HCT116 (cell line): ENCODE measurements around the gene ATP2A3. TPM values are rescaled to one million over a fixed set of nuclear protein-coding genes. Genes with fewer than 3 reads are reported as not detected.

ENCODE experiments used
- ATAC-seq: fragments of 200-7000 bp; cut with Tn5 transposase; 2 replicates; pipeline ENCODE4 v1.9.1; 2020; ENCODE audit warnings: mild to moderate bottlenecking, moderate library complexity
- BruUV-seq: library from RNA; stranded (reverse); fragments of 400-500 nt; replicated peaks from 2 replicates; lab custom pipeline; 2021; lab: Mats Ljungman, UMichigan
- CTCF ChIA-PET: fragments of 300-600 bp; sonication (Branson Sonifier 250); formaldehyde crosslinking; loops from one replicate; lab custom pipeline; 2021; ENCODE audit warnings: antibody characterized with exemption; lab: Charles Lee
- POLR2A ChIA-PET: fragments of 300-600, 350-600 bp; sonication (Branson Sonifier 250); formaldehyde crosslinking; loops from one replicate; lab custom pipeline; 2021; ENCODE audit warnings: antibody characterized with exemption; lab: Charles Lee
- RAD21 ChIA-PET, 2 experiments: fragments of 300-600 bp; sonication (Branson Sonifier 250); formaldehyde crosslinking; loops; one replicate each; lab custom pipeline; 2023; ENCODE audit warnings: low total read pairs in 2 of 2; ENCODE audit not compliant: uncharacterized antibody in 2 of 2, unreplicated experiment in 2 of 2, low non-redundant PET in 1 of 2; lab: Charles Lee
- DNase-seq: peaks from one replicate; pipeline ENCODE4 v3.0.0-alpha.2; 2010; ENCODE audit warnings: low read depth, low spot score
- H2AFZ ChIP-seq: fragments of 200-600 bp; shearing (Covaris generic), sonication (generic); 2 replicates; pipeline ENCODE4 v1.6.1; 2017; ENCODE audit warnings: low read depth, mixed run types, mixed read lengths, antibody characterized with exemption, low read length; ENCODE audit not compliant: poor library complexity, severe bottlenecking
- H3K27ac ChIP-seq: 2 replicates; pipeline ENCODE4 v1.5.1; 2012; ENCODE audit warnings: low read depth, low read length
- H3K27me3 ChIP-seq: fragments of 200-600 bp; sonication (generic); 2 replicates; pipeline ENCODE4 v1.6.1; 2016; ENCODE audit warnings: mixed run types, low read length, mixed read lengths; ENCODE audit not compliant: insufficient read depth
- H3K36me3 ChIP-seq, 2 experiments: fragments of 200-500 bp in 1 of 2; fragments of 200-600 bp in 1 of 2; sonication (Bioruptor generic) in 1 of 2; sonication (generic) in 1 of 2; 2 replicates each; pipeline versions ENCODE4 v1.5.1 to v1.6.1; 2014 to 2016; ENCODE audit warnings: low read length in 2 of 2, inconsistent platforms in 1 of 2, mixed read lengths in 1 of 2, mixed run types in 1 of 2; ENCODE audit not compliant: insufficient read depth in 2 of 2, control insufficient read depth in 1 of 2
- H3K4me1 ChIP-seq, 2 experiments: fragments of 200-600 bp in 1 of 2; sonication (generic) in 1 of 2; 2 replicates each; pipeline versions ENCODE4 v1.5.1 to v1.6.1; 2012 to 2017; ENCODE audit warnings: low read length in 2 of 2, inconsistent platforms in 1 of 2, mild to moderate bottlenecking in 1 of 2, mixed read lengths in 1 of 2, mixed run types in 1 of 2, moderate library complexity in 1 of 2; ENCODE audit not compliant: insufficient read depth in 2 of 2, control insufficient read depth in 1 of 2
- H3K4me2 ChIP-seq: fragments of 200-600 bp; sonication (generic); 2 replicates; pipeline ENCODE4 v1.6.1; 2017; ENCODE audit warnings: mixed run types, low read length, mixed read lengths
- H3K4me3 ChIP-seq, 2 experiments: fragments of 200-600 bp in 1 of 2; sonication (generic) in 1 of 2; replicated peaks in 1 of 2; 2 replicates each; pipeline ENCODE4 v1.5.1; 2011 to 2016; ENCODE audit warnings: low read length in 2 of 2, control low read depth in 1 of 2, low read depth in 1 of 2, mild to moderate bottlenecking in 1 of 2, mixed read lengths in 1 of 2, mixed run types in 1 of 2
- H3K79me2 ChIP-seq: fragments of 200-600 bp; sonication (generic); 2 replicates; pipeline ENCODE4 v1.6.1; 2017; ENCODE audit warnings: mild to moderate bottlenecking, mixed run types, low read length, moderate library complexity, mixed read lengths; ENCODE audit not compliant: insufficient read depth
- H3K9ac ChIP-seq: fragments of 200-600 bp; sonication (generic); 2 replicates; pipeline ENCODE4 v1.6.1; 2016; ENCODE audit warnings: low read length, mixed read lengths
- H3K9me2 ChIP-seq: fragments of 200-600 bp; sonication (generic), shearing (Covaris generic); 2 replicates; pipeline ENCODE4 v1.6.1; 2017; ENCODE audit warnings: mixed run types, mild to moderate bottlenecking, moderate library complexity; ENCODE audit not compliant: insufficient read depth
- H3K9me3 ChIP-seq, 2 experiments: fragments of 200-500 bp in 1 of 2; fragments of 200-600 bp in 1 of 2; sonication (Bioruptor generic) in 1 of 2; sonication (generic) in 1 of 2; 2 replicates each; pipeline ENCODE4 v1.6.1; 2014 to 2017; ENCODE audit warnings: low read length in 2 of 2, mixed read lengths in 2 of 2, inconsistent platforms in 1 of 2, low read depth in 1 of 2, mild to moderate bottlenecking in 1 of 2, mixed run types in 1 of 2, moderate library complexity in 1 of 2; ENCODE audit not compliant: control insufficient read depth in 1 of 2, insufficient read depth in 1 of 2
- H4K20me1 ChIP-seq: fragments of 200-600 bp; sonication (generic), shearing (Covaris generic); 2 replicates; pipeline ENCODE4 v1.6.1; 2017; ENCODE audit warnings: mixed run types, mild to moderate bottlenecking, moderate library complexity; ENCODE audit not compliant: insufficient read depth
- ATF3 ChIP-seq: IDR thresholded peaks from 2 replicates; pipeline ENCODE4 v1.6.1; 2012
- CTCF ChIP-seq, 3 experiments: fragments of 200-600 bp in 1 of 3; sonication (generic) in 1 of 3; IDR thresholded peaks in 2 of 3; conservative IDR thresholded peaks in 1 of 3; 2 replicates each; pipeline ENCODE4 v1.5.1; 2012 to 2017; ENCODE audit warnings: low read depth in 2 of 3, low read length in 2 of 3, antibody characterized with exemption in 1 of 3, borderline replicate concordance in 1 of 3, control low read depth in 1 of 3, mild to moderate bottlenecking in 1 of 3, mixed read lengths in 1 of 3, mixed run types in 1 of 3, moderate library complexity in 1 of 3; ENCODE audit not compliant: insufficient read depth in 1 of 3
- EGR1 ChIP-seq: IDR thresholded peaks from 2 replicates; pipeline ENCODE4 v1.6.1; 2012; ENCODE audit warnings: low read depth
- ELF1 ChIP-seq: IDR thresholded peaks from 2 replicates; pipeline ENCODE4 v1.6.1; 2012; ENCODE audit warnings: low read depth, borderline replicate concordance
- EZH2phosphoT487 ChIP-seq: fragments of 200-600 bp; IDR thresholded peaks from 2 replicates; pipeline ENCODE4 v1.6.1; 2018; ENCODE audit warnings: antibody characterized with exemption, borderline replicate concordance
- FOSL1 ChIP-seq: IDR thresholded peaks from 2 replicates; pipeline ENCODE4 v1.6.1; 2012; ENCODE audit warnings: low read depth
- JUND ChIP-seq: IDR thresholded peaks from 2 replicates; pipeline ENCODE4 v1.6.1; 2012
- MAX ChIP-seq: IDR thresholded peaks from 2 replicates; pipeline ENCODE4 v1.6.1; 2012
- POLR2A ChIP-seq: IDR thresholded peaks from 2 replicates; pipeline ENCODE4 v1.7.0; 2011; ENCODE audit warnings: borderline replicate concordance; ENCODE audit not compliant: insufficient read depth, insufficient read length; ENCODE audit errors: extremely low read depth
- POLR2AphosphoS5 ChIP-seq: IDR thresholded peaks from 2 replicates; pipeline ENCODE4 v1.6.1; 2011; ENCODE audit warnings: mild to moderate bottlenecking, low read depth, low read length, moderate library complexity
- RAD21 ChIP-seq: IDR thresholded peaks from 2 replicates; pipeline ENCODE4 v1.6.1; 2012; ENCODE audit warnings: low read depth, mild to moderate bottlenecking
- SIN3A ChIP-seq: IDR thresholded peaks from 2 replicates; pipeline ENCODE4 v1.6.1; 2012; ENCODE audit warnings: low read depth
- SP1 ChIP-seq: IDR thresholded peaks from 2 replicates; pipeline ENCODE4 v1.6.1; 2012; ENCODE audit warnings: low read depth
- SRF ChIP-seq: IDR thresholded peaks from 2 replicates; pipeline ENCODE4 v1.6.1; 2012; ENCODE audit warnings: low read depth
- TCF7L2 ChIP-seq: IDR thresholded peaks from 2 replicates; pipeline ENCODE4 v1.7.0; 2011; ENCODE audit warnings: borderline replicate concordance, inconsistent platforms; ENCODE audit not compliant: insufficient read depth, insufficient read length; ENCODE audit errors: extremely low read depth
- YY1 ChIP-seq: IDR thresholded peaks from 2 replicates; pipeline ENCODE4 v1.6.1; 2011; ENCODE audit warnings: low read length, low read depth, moderate library complexity, mild to moderate bottlenecking; ENCODE audit not compliant: insufficient replicate concordance; ENCODE audit errors: extremely low read depth
- ZBTB33 ChIP-seq: IDR thresholded peaks from 2 replicates; pipeline ENCODE4 v1.6.1; 2011; ENCODE audit warnings: mild to moderate bottlenecking, low read length, moderate library complexity; ENCODE audit not compliant: insufficient replicate concordance; ENCODE audit errors: extremely low read depth
- ZFX ChIP-seq: fragments of 450-650 bp; IDR thresholded peaks from 2 replicates; pipeline ENCODE4 v1.6.1; 2017
- intact Hi-C: fragments of 100-400 bp; cut with micrococcal nuclease; formaldehyde crosslinking; loops from 2 replicates; pipeline ENCODE4 v1.10.0; 2022
- total RNA-seq: library from RNA; stranded (reverse); gene quantifications from one replicate; pipeline ENCODE4 v1.2.1, GENCODE V29; 2021; ENCODE audit not compliant: unreplicated experiment

Gene ATP2A3
- total RNA-seq, 1 experiment from 2014 or later, result 23.1 TPM

GRCh38 chr17:3890878-3891219 lies 73.4 kb downstream of the ATP2A3 start (continued):
- no peak for TF ChIP-seq JUND
- TF ChIP-seq ATF3, result no peak

- H3K4me2 ChIP-seq, result peak overlapping the region; percentile 89
- H3K9me2 ChIP-seq, result no peaks in the 10 kb centered on the region
- peak overlapping the region; percentile 63 for H3K9ac ChIP-seq
- intact Hi-C loops, result no loop called here
- no TSS peak for BruUV-seq
- peaks cover 16% of the 10 kb centered on the region; the same call in 1 of the 2 replicates for H3K79me2 ChIP-seq
- ATAC-seq (peak; percentile 25), DNase-seq (peak; percentile 52)
- CTCF ChIA-PET, result interaction anchor here (1.1 to 1.6 kb wide), 5 partner anchors 23 to 152 kb away, joined by 3 to 9 read pairs (median 8); partner anchors contain the start of gene NCBP3
- H3K36me3 ChIP-seq, result no peaks in the 10 kb centered on the region
- no peaks in the 10 kb centered on the region for H3K27me3 ChIP-seq
- RAD21 ChIA-PET, result no interaction called here
- POLR2A ChIA-PET, result no interaction called here
- H2AFZ ChIP-seq, result no peak overlapping the region
- H3K4me3 ChIP-seq, result peak overlapping the region; percentile 13 to 53
- no peaks in the 10 kb centered on the region for H3K9me3 ChIP-seq
- peak overlapping the region; percentile 83 for H3K27ac ChIP-seq
- H3K4me1 ChIP-seq, result peaks cover 72 to 92% of the 10 kb centered on the region in 2 experiments
- no peaks in the 10 kb centered on the region for H4K20me1 ChIP-seq
- TF ChIP-seq EZH2phosphoT487 (no peak), CTCF (IDR thresholded peaks at IDR 0.05 in 2 of 3, conservative IDR thresholded peaks at IDR 0.05 in 1 of 3; ENCODE audit: borderline replicate concordance in 1 of 3, insufficient read depth in 1 of 3, low read depth in 2 of 3, low read length in 2 of 3) (no peak), SIN3A (no peak), SP1 (peak; percentile 78), EGR1 (peak; percentile 90), ATF3 (no peak), POLR2A (no peak), SRF (no peak), YY1 (no peak), RAD21 (no peak), ELF1 (no peak), TCF7L2 (peak; percentile 75), JUND (no peak), FOSL1 (no peak), ZBTB33 (no peak), POLR2AphosphoS5 (peak; percentile 49), ZFX (no peak), MAX (peak; percentile 81)
These were observed 74.0 kb downstream of the ATP2A3 start for GRCh38 chr17:3890082-3890877.
